Non-pigmented ciliary epithelial cell (primary cell): Measurements from ENCODE around the gene VSTM2L.

Experiments
- DNase-seq: peaks from one replicate; pipeline ENCODE4 v3.0.0-alpha.2; 2010; ENCODE audit warnings: low read depth

The VSTM2L gene

DNA sequence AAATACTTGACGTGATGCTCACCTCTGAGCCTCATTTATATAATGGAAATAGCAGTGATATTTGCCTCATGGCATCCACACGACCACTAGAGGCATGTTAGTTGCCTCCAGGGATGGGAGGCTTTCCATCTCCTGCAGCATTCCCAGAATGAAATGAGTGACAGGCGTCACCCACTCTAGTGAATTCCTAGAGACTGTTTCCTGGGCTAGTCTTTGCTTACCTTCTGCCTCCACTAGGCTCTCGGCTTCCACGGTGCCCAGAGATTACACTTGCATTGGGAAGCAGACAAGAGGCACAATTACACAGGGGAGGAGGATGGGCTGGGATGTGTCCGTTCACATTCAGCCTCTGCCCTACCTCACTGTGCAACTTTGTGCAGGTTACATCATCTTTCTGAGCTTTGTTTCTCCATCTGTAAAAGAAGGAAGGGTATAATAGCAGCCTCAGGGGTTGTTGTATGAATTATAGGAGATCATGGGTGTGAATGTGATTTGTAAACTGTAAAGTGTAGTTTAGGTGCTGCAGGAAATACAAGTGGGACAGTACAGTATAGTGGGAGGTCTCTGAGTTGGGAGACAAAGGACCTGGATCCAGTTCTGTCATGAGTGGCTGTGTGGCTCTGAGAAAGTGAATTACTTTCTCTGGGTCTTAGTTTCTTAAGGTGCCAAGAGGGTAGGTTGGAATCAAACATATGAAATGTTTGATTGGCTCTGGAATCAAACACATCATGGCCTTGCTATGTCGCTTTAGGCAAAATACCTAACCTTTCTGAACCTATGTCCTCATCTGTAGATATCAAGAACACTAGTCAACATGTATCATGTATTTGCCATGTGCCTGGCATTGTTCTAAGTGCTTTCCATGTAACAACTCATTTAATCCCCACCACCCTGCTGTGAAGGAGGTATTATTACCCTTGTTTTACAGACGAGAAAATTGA, 3.6 kb upstream of the VSTM2L start:
- no peak for DNase-seq

DNA sequence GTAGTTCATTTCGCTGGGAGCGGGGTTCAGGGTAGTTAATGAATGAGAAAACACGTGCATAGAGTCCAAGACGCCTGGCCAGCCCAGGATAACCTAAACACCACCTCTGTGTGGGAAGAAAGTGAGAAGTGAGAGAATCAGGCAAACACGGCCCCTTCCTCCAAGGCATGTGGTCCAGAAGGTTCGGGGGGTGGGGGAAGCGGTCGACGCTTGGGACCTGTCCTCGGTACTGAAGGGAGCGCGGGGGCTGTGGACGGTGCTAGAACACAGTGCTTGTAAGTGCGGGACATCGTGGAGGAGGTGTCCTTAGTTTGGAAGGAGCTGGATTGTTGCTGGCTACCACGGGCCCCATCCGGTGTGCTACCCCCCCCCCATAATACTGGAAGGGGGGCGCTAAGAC, 1.7 kb upstream of the VSTM2L start:
- no peak for DNase-seq

DNA sequence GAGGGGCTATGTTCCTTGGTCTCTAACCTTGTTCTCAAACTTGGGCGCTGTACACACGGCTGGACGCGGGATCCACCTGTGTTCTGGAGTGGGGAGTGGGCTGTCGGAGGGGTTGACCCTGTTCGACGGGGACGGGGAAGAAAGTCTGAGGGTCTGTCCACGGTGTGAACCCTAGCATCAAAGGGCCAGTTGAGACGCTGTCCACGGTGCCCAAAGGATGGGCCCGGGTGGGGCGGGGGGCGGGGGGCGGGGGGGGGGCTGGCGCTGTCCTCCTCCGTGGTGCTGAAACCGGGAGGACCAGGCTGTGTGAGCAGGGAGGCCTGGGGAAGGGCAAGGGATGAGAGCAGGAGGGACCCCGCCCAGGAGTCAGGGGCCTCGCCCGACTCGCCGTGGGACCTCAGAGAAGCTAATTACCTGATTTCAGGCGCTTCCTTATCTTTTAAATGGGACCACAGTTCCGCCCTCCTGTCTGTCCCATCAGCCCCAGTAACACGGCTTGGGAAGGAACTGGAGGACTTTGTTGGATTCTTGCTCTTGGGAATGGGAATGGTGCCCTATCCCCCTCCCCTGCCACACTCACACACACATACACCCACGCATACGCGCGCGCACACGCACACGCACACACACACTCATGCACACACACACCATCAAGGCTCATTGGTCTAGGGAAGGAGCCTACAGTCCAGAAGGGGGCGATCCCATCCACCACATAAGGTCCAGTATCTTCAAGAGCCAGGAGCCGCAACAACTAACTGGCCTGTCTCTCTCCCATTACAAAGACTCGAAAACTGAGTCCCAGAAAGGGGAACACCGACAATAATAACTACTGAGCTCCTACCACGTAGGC, 1.0 kb upstream of the VSTM2L start:
- no peak for DNase-seq

DNA sequence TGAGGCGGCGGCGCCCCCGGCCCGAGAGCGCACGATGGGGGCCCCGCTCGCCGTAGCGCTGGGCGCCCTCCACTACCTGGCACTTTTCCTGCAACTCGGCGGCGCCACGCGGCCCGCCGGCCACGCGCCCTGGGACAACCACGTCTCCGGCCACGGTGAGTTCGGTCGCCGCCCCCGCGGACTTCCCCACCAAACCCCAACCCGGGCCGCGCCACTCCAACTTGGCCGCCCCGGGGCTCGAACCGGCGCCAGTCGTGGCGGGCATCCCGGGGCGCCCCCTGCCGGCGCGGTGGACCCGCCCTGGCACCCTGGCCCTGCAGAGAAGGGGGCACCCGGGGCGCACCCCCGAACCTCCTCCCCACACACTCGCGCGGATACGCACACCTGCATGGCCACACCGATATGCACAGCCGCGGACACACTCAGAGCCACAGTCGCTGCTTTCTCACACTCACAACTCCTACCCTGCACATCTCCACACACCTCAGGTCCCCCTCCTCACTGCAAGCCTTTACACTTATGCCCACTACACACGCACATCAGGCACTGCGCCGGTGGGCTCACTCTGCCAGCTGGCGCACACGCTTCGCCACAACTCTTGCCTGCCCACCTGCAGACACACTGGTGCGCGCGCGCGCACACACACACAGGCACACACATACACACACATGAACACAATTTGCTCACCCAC, 535 bp downstream of the VSTM2L start:
- DNase-seq: no peak

DNA sequence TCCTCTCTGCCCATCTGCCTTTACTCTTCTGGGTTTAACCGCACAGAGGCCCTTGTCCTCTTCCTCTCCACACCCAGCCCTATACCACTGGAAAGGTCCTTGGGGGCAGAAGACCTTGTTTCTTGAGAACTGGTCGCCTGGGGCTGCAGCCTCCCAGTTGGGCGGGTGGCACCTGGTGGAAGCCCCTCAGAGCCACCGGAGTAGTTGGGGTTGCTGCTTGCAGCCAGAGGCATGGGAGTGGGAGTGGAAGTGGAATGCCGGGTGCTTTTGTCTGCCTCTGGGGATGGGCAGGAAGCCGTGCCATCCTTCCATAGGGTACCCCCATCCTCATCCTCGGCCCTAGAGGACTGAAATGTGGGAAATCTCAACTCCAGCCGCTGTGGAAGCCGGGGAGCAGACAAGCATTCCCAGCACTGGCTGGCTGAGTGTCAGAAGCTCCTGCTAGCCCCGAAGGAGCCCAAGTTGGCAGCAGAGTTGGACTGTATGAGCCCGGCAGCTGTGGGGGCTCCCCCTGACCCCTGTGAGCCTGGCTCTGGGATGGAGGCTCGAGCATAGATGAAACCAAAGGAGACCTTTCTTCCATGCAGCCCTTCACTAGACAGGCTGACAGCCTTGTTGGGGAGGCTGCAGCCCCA, 1.2 kb downstream of the VSTM2L start:
- no peak for DNase-seq

DNA sequence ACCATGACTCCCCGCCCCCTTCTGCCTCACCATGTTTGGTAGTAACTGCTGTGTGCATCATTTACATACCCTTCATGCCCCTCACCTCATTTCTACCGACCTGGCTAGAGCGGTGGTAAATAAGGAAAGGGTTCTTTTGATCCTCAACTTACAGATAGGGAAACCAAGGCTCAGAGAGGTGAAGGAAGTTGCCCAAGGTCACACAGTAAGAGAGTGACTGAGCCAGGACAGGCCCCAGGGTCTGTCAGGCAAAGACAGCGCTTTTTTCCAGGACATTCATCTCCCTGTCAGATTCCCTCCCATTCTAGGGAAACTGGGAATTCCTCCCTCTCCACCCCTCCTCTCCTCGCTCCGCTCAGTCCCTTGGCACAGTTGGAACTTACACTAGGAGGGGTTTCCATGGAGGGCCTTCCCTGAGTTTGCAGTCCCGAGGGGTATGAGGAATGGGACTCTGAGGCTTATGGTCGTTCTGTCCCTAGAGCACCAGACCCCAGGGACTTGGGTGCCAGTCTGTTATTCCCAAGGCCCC, 2.0 kb downstream of the VSTM2L start:
- no peak for DNase-seq

DNA sequence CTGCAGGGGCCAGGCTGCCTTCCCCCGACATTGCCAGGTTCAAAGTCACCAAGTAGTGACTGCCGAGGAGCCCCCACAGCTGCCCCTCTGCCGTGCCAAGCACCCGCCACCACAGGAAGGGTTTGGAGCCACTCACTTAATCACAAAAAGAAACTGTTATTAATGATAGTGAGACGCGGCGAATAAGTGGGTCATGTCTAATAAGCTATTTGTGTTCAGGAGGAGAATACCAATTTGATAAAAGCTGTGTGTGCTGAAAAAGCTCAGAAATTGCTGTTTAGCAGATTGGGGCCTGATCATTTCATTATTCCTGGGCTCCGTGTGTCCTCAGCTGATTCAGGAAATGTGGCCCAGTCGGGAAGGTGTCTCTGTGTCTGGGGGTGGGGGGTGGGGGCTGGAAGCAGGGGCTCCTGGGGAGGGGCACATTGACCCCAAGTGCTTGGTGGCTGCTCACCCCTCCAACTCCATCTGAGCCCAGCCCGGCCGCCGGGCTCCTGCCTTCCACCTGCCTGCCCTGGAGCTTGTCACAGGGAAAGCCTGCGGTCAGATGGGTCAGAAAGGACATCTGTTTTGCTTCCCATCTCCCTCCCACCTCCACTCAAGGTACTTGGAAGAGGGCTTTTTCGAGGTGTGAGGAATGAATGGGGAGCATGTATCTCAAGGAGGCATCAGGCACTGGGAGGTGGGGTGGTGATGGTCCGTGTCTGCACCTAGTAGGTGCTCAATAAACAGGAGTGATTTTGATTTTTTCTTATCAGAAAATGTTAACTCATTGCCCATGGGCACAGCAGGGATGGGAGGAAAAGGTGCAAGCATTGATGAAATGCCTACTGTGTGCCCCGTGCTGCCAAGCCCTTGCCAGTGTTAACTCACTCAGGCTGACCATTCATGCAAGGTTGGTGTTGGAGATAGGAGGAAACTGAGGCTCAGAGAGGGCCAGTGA, 3.0 kb downstream of the VSTM2L start:
- no peak for DNase-seq

DNA sequence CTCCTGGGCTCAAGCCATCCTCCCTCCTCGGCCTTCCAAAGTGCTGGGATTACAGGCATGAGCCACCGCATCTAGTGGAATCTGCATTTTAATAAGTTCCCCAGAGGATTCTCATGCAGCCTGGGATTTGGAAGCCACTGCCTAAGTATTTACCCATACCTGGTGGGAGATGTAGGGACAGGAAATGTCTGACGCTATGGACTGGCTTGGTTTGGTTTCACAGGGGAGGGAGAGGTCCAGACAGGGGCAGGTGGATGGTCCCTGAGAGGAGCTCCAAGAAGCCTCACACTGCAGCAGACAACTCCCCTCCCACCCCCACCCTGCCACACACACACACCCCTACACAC, 4.4 kb downstream of the VSTM2L start:
- no peak for DNase-seq

DNA sequence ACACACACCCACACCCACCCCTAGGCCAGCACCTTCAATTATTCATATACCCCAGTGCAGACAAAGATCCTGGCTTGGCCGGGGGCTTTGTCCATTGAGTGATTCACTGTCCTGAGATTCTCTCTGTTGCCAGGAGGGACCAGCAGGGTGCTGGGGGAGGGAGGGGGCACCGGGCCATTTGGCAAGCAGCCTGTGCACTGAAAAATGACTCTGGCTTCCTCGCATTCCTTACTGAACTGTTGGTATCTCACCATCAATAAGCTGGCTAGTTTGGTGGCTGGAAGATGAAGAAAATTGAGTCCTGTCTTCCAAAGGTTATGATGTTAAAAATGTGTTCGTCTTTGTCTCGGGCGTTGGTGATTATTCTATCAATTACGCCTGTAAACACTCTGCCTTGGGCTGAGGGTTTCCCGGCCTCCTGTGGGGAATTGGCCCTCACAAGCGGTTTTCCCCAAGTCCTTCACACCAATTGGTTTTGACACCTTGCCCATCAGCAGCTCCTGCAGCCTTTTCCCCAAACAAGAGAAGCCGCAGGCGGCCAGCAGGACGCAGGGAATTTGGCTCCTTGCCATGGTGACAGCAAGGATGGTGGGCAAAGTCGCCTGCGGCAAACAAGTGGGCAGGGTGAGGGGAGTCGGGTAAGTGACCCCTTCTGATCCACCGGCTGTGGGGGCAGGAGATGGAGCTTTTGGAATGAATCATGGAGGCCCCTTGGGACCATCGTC, 4.9 kb downstream of the VSTM2L start:
- DNase-seq: peak; percentile 58

DNA sequence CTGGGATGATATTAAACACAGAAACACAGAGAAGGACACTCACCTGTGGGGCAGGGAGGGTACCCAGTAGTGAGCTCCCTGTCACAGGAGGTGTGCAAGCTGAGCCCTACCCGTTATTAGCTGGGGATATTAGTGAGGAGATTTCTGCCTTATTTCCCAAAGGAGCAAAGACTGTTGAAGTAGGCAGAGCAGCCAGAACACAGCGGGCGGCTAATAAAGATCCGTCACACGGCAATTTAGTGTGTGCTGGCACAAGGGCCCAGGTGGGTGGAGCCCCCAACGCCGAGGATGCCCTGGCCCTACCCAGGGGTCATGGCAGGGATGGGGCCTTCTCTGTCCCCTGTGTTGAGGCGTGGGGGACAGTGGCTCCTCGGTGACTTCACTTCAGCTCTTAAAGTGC, 8.3 kb downstream of the VSTM2L start:
- DNase-seq: no peak

DNA sequence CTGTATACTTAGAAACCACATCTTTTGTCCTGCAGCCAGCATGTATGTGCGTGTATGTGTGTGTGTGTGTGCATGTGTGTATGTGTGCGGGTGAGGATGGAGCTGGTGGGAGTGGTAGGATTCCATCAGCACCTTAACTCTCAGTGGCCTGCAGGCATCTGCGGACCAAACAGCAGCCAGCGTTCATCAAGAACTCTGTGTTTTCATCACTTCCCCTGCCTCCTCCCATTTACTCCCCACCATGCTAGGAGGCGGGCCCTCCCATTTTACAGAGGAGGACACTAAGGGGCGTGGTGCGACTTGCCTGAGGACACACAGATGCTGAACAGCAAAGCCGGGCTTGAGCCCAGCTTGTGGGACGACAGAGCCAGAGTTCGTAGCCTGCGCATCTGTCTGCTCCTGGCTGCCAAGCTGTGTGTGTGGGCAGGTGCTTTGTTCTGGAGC, 8.9 kb downstream of the VSTM2L start:
- no peak for DNase-seq

DNA sequence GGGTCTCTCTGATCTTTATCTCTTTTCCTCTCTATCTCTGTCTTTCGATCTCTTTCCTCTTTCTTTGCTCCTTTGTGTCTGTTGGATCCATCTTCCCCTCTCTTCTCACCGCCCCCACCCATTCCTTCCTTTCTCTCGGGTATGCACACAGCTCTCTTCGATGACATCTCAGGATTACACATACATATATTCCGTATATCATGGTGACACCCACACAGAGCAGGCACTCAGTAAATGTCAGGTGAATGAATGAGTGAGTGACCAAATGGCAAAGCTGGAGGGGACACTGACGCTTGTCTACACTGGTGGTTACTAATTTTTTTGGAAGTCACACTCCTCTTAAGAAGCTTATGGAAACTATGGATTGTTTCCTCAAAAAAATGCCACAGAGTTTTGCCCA, 9.9 kb downstream of the VSTM2L start:
- DNase-seq: no peak

DNA sequence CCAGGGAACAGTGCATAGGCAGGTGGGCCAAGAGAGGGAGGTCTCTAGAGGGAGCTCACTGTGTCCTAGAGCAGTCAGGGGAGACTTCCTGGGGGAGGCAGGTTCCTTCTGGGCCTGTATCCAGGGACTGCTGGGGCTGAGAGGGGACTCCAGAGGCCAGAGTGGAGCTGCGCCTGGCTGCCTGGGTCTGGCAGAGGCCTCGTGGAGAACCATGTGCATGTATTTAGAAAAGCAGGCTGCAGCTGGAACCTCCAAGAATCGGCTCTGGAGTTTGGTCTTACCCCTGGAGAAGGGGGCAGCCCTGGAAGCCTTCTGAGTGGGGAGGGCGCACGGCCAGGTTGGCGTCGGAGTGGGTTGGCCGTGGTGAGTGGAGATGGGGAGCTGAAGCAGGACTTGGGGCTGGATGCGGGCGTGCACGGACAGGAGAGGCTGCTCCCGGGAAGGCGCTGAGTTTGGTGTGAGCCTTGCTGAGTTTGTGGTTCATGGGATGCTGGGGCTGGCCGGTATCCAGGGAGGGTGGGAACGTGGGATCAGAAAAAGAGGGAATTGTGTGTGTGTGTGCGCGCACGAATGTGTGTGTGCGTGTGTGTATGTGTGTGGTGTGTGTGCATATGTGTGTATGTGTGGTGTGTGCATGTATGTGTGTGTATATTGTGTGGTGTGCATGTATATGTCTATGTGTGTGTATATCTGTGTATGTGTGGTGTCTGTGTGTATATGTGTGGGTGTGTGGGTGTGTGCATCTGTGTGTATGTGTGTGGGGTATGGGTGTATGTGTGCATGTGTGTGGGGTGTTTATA, 10.8 kb downstream of the VSTM2L start:
- DNase-seq: no peak

DNA sequence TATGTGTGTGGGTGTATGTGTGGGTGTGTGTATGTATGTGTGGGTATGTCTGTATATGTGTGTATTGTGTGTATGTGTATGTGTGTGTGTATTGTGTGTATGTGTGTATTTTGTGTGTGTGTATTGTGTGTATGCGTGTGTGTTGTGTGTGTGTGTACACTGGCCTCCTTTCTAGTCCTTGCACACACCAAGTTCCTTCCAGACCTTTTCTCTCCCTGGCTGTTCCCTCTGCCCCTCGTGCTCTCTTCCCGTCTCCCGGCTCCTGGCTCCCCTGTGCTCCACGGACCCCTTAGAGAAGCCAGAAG, 11.4 kb downstream of the VSTM2L start:
- no peak for DNase-seq

DNA sequence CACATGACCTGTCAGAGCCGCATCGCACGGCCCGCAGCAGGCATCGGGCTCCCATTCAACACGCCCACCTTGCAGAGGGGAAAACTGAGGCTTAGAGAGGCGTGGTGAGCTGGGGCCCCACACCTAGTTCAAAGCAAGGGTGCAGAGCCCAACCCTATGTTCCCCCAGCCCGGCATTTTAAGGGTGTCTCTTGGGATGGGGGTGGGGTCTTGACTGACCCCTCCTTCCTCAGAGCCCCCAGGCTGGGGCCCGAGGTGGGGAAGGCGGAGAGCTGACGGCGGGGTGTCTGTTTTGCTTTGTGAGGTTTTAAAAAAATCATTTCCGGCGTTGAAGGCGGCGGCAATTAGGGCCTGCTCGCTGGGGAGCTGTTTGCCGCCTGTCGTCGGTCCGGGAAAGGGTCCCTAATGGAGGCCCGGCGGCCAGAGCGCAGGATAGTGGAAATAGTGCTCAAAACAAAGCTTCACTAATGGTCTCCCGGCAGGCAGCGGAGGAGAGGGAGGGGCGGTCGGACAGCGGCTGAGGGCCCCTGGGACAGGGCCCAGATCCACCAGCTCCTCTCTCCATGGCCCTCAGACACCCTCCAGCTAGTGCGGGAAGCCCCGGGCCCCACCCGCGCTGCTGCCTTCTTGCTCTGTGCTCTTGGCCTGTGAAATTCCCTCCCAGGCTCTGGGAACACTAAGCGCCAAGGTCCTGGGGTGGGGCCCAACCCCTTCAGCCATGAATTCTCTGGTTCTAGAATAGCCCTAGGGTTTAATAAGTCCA, 11.9 kb downstream of the VSTM2L start:
- no peak for DNase-seq

DNA sequence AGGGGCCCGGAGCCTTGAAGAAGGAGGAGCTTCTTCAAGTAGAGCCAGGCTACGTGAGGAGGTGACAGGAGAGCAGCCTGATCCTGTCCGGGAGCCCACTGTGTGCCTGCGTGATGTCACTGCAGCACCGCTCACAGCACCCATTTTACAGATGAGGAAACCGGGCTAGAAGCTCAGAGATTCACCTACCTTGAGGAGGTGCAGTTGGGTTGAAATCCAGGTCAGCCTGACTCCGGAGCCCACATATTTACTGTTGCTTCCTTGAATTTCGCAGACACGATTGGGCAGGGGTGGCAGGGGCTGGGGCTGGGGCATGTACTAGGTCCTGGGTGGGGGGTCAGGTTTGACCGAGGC, 12.5 kb downstream of the VSTM2L start:
- DNase-seq: no peak

DNA sequence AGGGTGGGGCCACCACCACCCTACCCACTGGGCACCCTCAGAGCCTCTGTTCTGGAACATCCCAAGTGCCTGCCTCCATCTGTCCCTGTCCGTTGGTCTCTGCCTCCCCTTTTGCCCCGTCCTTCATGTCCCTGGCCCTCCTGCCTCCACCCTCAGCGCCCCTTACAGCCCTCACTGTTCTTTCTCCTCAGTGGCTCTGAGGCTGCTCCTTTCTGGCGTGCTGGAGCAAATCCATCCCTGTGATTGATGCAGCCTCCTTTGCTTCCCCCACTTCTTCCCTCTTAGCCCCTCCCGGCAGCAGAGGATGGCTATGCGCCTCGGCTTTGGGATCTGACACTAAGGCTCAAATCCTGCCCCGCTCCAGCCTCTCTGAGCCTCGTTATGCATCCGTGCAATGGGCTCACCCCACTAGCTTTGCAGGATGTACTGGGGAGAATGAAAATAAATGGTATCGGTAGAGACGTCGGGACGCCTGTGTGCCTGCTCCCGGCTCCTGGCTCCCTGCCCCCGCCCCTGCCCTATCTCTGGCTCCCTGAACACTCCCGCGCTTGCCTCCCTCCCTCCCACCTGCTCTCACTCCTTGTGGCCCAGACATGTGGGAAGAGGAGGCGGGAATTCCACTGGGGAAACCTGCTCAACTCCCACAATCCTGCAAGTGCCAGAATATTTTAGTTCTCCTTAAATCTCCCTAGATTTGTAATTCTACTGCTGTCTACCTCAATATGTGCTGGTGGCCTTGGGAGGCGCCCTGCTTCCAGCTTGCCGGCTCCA, 13.1 kb downstream of the VSTM2L start:
- DNase-seq: no peak

DNA sequence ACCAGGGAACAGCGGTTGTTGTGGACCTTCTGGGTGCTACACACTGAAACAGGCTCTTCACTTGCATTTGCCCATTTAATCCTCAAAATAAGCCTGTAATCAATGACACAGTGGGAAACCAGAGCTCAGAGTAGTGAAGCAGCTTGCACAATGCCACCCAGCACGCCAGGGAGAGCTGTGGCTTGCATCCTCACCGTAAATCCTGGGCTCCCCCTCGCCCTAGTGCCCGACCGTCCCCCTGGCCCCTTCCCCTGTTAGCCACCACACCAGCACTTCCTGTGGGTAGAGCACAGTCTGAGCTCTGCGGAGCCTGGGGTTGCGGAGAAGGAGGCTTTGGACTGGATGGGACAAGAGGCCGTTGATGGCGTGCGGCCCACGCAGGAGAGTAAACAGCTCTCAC, 14.5 kb downstream of the VSTM2L start:
- no peak for DNase-seq
